Endothelial cell of umbilical vein (primary cell): ENCODE data around the gene RTN4IP1. TPM values are rescaled to one million over a fixed set of nuclear protein-coding genes. Genes with fewer than 3 reads are reported as not detected.

Experiments
- BruUV-seq: library from RNA; stranded (reverse); fragments of 400-500 nt; replicated peaks from 2 replicates; lab custom pipeline; 2021; lab: Mats Ljungman, UMichigan
- CTCF ChIA-PET: fragments of 300-600, 350-600 bp; sonication (Branson Sonifier 250); formaldehyde crosslinking; loops from one replicate; lab custom pipeline; 2021; ENCODE audit warnings: antibody characterized with exemption, inconsistent platforms; lab: Charles Lee
- POLR2A ChIA-PET: fragments of 300-600, 350-600 bp; sonication (Branson Sonifier 250); formaldehyde crosslinking; loops from one replicate; lab custom pipeline; 2021; ENCODE audit warnings: antibody characterized with exemption, inconsistent platforms; lab: Charles Lee
- DNase-seq: peaks from one replicate; pipeline ENCODE4 v3.0.0-alpha.2; 2011; ENCODE audit warnings: low read depth, low spot score
- FAIRE-seq: peaks from 2 replicates; lab custom pipeline; 2011; peaks lifted over from hg19 to GRCh38; lab: Jason Lieb, UNC
- H2AFZ ChIP-seq: 2 replicates; pipeline ENCODE4 v1.6.0; 2012; ENCODE audit warnings: low read depth, low read length, control low read depth, inconsistent platforms
- H3K27ac ChIP-seq: 2 replicates; pipeline ENCODE4 v1.5.1; 2011; ENCODE audit warnings: low read depth, mild to moderate bottlenecking, control low read depth, low read length, moderate library complexity; ENCODE audit not compliant: insufficient read depth
- H3K27me3 ChIP-seq, 2 experiments: 2 replicates each; pipeline versions ENCODE4 v1.6.0 to v1.6.1; 2011; ENCODE audit warnings: low read length in 2 of 2, mixed read lengths in 1 of 2; ENCODE audit not compliant: control insufficient read depth in 2 of 2, insufficient read depth in 2 of 2
- H3K36me3 ChIP-seq, 2 experiments: 2 replicates in 1 of 2; 3 replicates in 1 of 2; pipeline ENCODE4 v1.5.1; 2011; ENCODE audit warnings: low read length in 2 of 2, mild to moderate bottlenecking in 1 of 2, moderate library complexity in 1 of 2; ENCODE audit not compliant: control insufficient read depth in 2 of 2, insufficient read depth in 2 of 2; ENCODE audit errors: extremely low read depth in 1 of 2
- H3K4me1 ChIP-seq: 3 replicates; pipeline ENCODE4 v1.5.1; 2011; ENCODE audit warnings: mild to moderate bottlenecking, low read length; ENCODE audit not compliant: control insufficient read depth, insufficient read depth; ENCODE audit errors: extremely low read depth
- H3K4me2 ChIP-seq: 2 replicates; pipeline ENCODE4 v1.6.1; 2011; ENCODE audit warnings: low read length, control low read depth, mixed read lengths; ENCODE audit not compliant: insufficient read depth
- H3K4me3 ChIP-seq, 3 experiments: fragments of 200-600 bp in 1 of 3; sonication (generic), shearing (Covaris generic) in 1 of 3; replicated peaks in 1 of 3; 2 replicates each; pipeline ENCODE4 v1.5.1; 2011 to 2016; ENCODE audit warnings: control low read depth in 3 of 3, low read length in 3 of 3, mild to moderate bottlenecking in 2 of 3, inconsistent platforms in 1 of 3, low read depth in 1 of 3, moderate library complexity in 1 of 3; ENCODE audit not compliant: insufficient read depth in 1 of 3
- H3K79me2 ChIP-seq: 2 replicates; pipeline ENCODE4 v1.6.0; 2012; ENCODE audit warnings: low read length, inconsistent platforms; ENCODE audit not compliant: control insufficient read depth, insufficient read depth
- H3K9ac ChIP-seq: replicated peaks from 2 replicates; pipeline ENCODE3; 2011; ENCODE audit warnings: low read length, control low read depth; ENCODE audit not compliant: insufficient read depth; ENCODE audit errors: extremely low read depth
- H3K9me1 ChIP-seq: replicated peaks from 3 replicates; pipeline ENCODE4 v1.6.0; 2011; ENCODE audit warnings: mild to moderate bottlenecking, low read length; ENCODE audit not compliant: control insufficient read depth, insufficient read depth; ENCODE audit errors: extremely low read depth
- H3K9me3 ChIP-seq: replicated peaks from 2 replicates; pipeline ENCODE4 v1.5.1; 2012; ENCODE audit warnings: low read length, inconsistent platforms; ENCODE audit not compliant: control insufficient read depth, insufficient read depth
- H4K20me1 ChIP-seq: replicated peaks from 2 replicates; pipeline ENCODE3; 2011; ENCODE audit warnings: mild to moderate bottlenecking, low read length; ENCODE audit not compliant: control insufficient read depth, insufficient read depth; ENCODE audit errors: extremely low read depth
- EZH2 ChIP-seq: IDR thresholded peaks from 2 replicates; pipeline ENCODE4 v1.6.1; 2012; ENCODE audit warnings: borderline replicate concordance, low read depth, mild to moderate bottlenecking, moderate library complexity, low read length, inconsistent platforms; ENCODE audit not compliant: severe bottlenecking
- FOS ChIP-seq: IDR thresholded peaks from 2 replicates; pipeline ENCODE4 v1.6.1; 2011; ENCODE audit warnings: mild to moderate bottlenecking, low read length, moderate library complexity, borderline replicate concordance; ENCODE audit not compliant: insufficient read depth
- GATA2 ChIP-seq: IDR thresholded peaks from 2 replicates; pipeline ENCODE4 v1.7.0; 2011; ENCODE audit warnings: low read depth, mild to moderate bottlenecking, moderate library complexity, mixed read lengths, low read length; ENCODE audit not compliant: insufficient read length, insufficient read depth
- JUN ChIP-seq: IDR thresholded peaks from 2 replicates; pipeline ENCODE4 v1.6.1; 2011; ENCODE audit warnings: borderline replicate concordance, low read depth; ENCODE audit not compliant: insufficient read length, insufficient read depth
- MYC ChIP-seq: IDR thresholded peaks from one replicate; pipeline ENCODE4 v1.6.1; 2011; ENCODE audit warnings: mild to moderate bottlenecking, low read depth, low read length
- POLR2A ChIP-seq: IDR thresholded peaks from 2 replicates; pipeline ENCODE4 v1.6.1; 2012; ENCODE audit warnings: low read depth, mild to moderate bottlenecking, control low read depth, low read length
- POLR2AphosphoS5 ChIP-seq: IDR thresholded peaks from 2 replicates; pipeline ENCODE4 v1.6.1; 2012; ENCODE audit warnings: low read depth, mild to moderate bottlenecking, control low read depth, low read length, moderate library complexity; ENCODE audit not compliant: insufficient read depth
- dilution Hi-C: fragments of 300-500 bp; cut with MboI; formaldehyde crosslinking; loops from one replicate; pipeline ENCODE4 v1.15.0; 2019; ENCODE audit warnings: low sequenced_read_pairs; ENCODE audit not compliant: extremely low pct_ligation_motif_present
- intact Hi-C: fragments of 100-400 bp; cut with micrococcal nuclease; formaldehyde crosslinking; loops from one replicate; pipeline ENCODE4 v1.10.0; 2022
- polyA plus RNA-seq, 4 experiments: library from polyadenylated mRNA; depleted of rRNA in 3 of 4; stranded (reverse) in 3 of 4; unstranded in 1 of 4; fragments of >200 nt; gene quantifications; 2 replicates each; pipeline versions ENCODE4 v1.2.1 to v1.2.3, GENCODE V29; 2011 to 2012; ENCODE audit warnings: missing spikeins in 1 of 4
- total RNA-seq: library from RNA; stranded (reverse); gene quantifications from 2 replicates; pipeline ENCODE4 v1.2.3, GENCODE V29; 2021
- TF ChIP-seq, protein P1 (sequence below), 2 donors: IDR thresholded peaks; 1 replicate in 1 of 2; 2 replicates in 1 of 2; pipeline ENCODE4 v1.5.1; 2011; ENCODE audit warnings: low read length in 2 of 2, mild to moderate bottlenecking in 2 of 2, moderate library complexity in 2 of 2, control low read depth in 1 of 2, inconsistent platforms in 1 of 2, low read depth in 1 of 2; ENCODE audit not compliant: insufficient read depth in 1 of 2; ENCODE audit errors: extremely low read depth in 1 of 2
- TF ChIP-seq, protein P2 (sequence below): IDR thresholded peaks from 2 replicates; pipeline ENCODE4 v1.6.1; 2011; ENCODE audit not compliant: insufficient read depth, insufficient read length

The RTN4IP1 gene
- total and polyA plus RNA-seq, 2 donors (not counting 3 experiments of a cell fraction or from before 2014, with no cell fraction given), result 3.9 to 5.4 TPM

DNA sequence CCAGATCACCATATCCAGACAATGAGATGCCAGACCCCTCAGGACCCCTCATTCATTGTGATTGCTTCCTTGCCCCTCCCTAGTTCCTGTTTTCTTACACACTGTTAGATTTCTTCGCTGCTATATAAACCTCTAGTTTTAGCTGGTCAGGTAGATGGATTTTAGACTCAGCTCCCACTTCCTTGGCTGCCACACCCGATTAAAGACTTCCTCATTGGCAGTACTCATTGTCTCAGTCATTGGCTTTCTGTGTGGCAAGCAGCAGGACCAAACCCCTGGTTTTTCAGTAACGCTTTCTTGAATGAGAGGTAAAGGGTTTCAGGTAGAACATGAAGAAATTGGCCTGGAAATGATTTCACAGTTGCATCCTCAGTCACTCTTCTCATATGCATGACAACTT lies 48.0 kb upstream of the RTN4IP1 start:
- Histone ChIP-seq H4K20me1 (no peaks in the 10 kb centered on the region), H3K27ac (no peak overlapping the region), H3K4me3 (no peak overlapping the region), H3K79me2 (no peaks in the 10 kb centered on the region), H3K9me1 (no peaks in the 10 kb centered on the region), H3K27me3 (no peaks in the 10 kb centered on the region), H3K9ac (no peak overlapping the region), H3K4me2 (no peak overlapping the region), H3K4me1 (no peaks in the 10 kb centered on the region), H2AFZ (no peak overlapping the region), H3K9me3 (no peaks in the 10 kb centered on the region), H3K36me3 (no peaks in the 10 kb centered on the region)
- dilution Hi-C loops, result no loop called here
- CTCF ChIA-PET, result no interaction called here
- POLR2A ChIA-PET, result no interaction called here
- FAIRE-seq (no peak), DNase-seq (no peak)
- no TSS peak for BruUV-seq
- TF ChIP-seq POLR2A, result no peak
- no peak for TF ChIP-seq MYC
- no peak for TF ChIP-seq EZH2
- TF ChIP-seq, protein P1, sequence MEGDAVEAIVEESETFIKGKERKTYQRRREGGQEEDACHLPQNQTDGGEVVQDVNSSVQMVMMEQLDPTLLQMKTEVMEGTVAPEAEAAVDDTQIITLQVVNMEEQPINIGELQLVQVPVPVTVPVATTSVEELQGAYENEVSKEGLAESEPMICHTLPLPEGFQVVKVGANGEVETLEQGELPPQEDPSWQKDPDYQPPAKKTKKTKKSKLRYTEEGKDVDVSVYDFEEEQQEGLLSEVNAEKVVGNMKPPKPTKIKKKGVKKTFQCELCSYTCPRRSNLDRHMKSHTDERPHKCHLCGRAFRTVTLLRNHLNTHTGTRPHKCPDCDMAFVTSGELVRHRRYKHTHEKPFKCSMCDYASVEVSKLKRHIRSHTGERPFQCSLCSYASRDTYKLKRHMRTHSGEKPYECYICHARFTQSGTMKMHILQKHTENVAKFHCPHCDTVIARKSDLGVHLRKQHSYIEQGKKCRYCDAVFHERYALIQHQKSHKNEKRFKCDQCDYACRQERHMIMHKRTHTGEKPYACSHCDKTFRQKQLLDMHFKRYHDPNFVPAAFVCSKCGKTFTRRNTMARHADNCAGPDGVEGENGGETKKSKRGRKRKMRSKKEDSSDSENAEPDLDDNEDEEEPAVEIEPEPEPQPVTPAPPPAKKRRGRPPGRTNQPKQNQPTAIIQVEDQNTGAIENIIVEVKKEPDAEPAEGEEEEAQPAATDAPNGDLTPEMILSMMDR (IDR thresholded peaks at IDR 0.05; ENCODE audit: extremely low read depth in 1 of 2, insufficient read depth in 1 of 2, low read depth in 1 of 2, low read length in 2 of 2), result no peak
- no peak for TF ChIP-seq JUN
- TF ChIP-seq POLR2AphosphoS5, result no peak
- TF ChIP-seq, protein P2, sequence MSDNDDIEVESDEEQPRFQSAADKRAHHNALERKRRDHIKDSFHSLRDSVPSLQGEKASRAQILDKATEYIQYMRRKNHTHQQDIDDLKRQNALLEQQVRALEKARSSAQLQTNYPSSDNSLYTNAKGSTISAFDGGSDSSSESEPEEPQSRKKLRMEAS, result no peak
- TF ChIP-seq FOS, result no peak
- no peak for TF ChIP-seq GATA2
- intact Hi-C loops, result no loop called here
